ENCODE measurements around the gene B4GALNT4. TPM values are rescaled to one million over a fixed set of nuclear protein-coding genes. Genes with fewer than 3 reads are reported as not detected.

Gene B4GALNT4
- total and polyA plus RNA-seq, 2 of the 8 experiments (the other 6 are each of a cell fraction or from before 2014, with no cell fraction given) = 40.9 to 76.3 TPM

Other genes starting within 250 kb of the B4GALNT4 start
- not detected in 2 replicates for gene SCGB1C1, start 176.4 kb upstream of the B4GALNT4 start, total RNA-seq (2021; fragmentation: NEBNext Ultra II Directional; extraction: Animal tissue kit (Norgen Biotek cat#: 25700))
- not detected in 2 replicates for gene SCGB1C1, start 176.4 kb upstream of the B4GALNT4 start, polyA plus RNA-seq (2011; rRNA removed)
- gene BET1L, start 162.1 kb upstream of the B4GALNT4 start, total RNA-seq (2021; fragmentation: NEBNext Ultra II Directional; extraction: Animal tissue kit (Norgen Biotek cat#: 25700)) = 37.9 and 40.2 TPM in 2 replicates
- gene BET1L, start 162.1 kb upstream of the B4GALNT4 start, polyA plus RNA-seq (2011; rRNA removed) = 61.9 and 71.1 TPM in 2 replicates
- 67.0 and 76.7 TPM in 2 replicates for gene RIC8A, start 161.8 kb upstream of the B4GALNT4 start, total RNA-seq (2021; fragmentation: NEBNext Ultra II Directional; extraction: Animal tissue kit (Norgen Biotek cat#: 25700))
- gene RIC8A, start 161.8 kb upstream of the B4GALNT4 start, polyA plus RNA-seq (2011; rRNA removed) = 105 and 123 TPM in 2 replicates
- 14.3 and 14.6 TPM in 2 replicates for gene SIRT3, start 133.2 kb upstream of the B4GALNT4 start, total RNA-seq (2021; fragmentation: NEBNext Ultra II Directional; extraction: Animal tissue kit (Norgen Biotek cat#: 25700))
- gene SIRT3, start 133.2 kb upstream of the B4GALNT4 start, polyA plus RNA-seq (2011; rRNA removed) = 21.6 and 25.5 TPM in 2 replicates
- 136 and 141 TPM in 2 replicates for gene PSMD13, start 132.5 kb upstream of the B4GALNT4 start, total RNA-seq (2021; fragmentation: NEBNext Ultra II Directional; extraction: Animal tissue kit (Norgen Biotek cat#: 25700))
- gene PSMD13, start 132.5 kb upstream of the B4GALNT4 start, polyA plus RNA-seq (2011; rRNA removed) = 121 and 130 TPM in 2 replicates
- gene NLRP6, start 91.1 kb upstream of the B4GALNT4 start, total RNA-seq (2021; fragmentation: NEBNext Ultra II Directional; extraction: Animal tissue kit (Norgen Biotek cat#: 25700)) = not detected in 2 replicates
- 0.06 TPM in 1 of 2 replicates, not detected in the other for gene NLRP6, start 91.1 kb upstream of the B4GALNT4 start, polyA plus RNA-seq (2011; rRNA removed)
- gene PGGHG, start 80.4 kb upstream of the B4GALNT4 start, total RNA-seq (2021; fragmentation: NEBNext Ultra II Directional; extraction: Animal tissue kit (Norgen Biotek cat#: 25700)) = 52.9 and 60.7 TPM in 2 replicates
- gene PGGHG, start 80.4 kb upstream of the B4GALNT4 start, polyA plus RNA-seq (2011; rRNA removed) = 34.8 and 61.4 TPM in 2 replicates
- gene IFITM5, start 70.0 kb upstream of the B4GALNT4 start, total RNA-seq (2021; fragmentation: NEBNext Ultra II Directional; extraction: Animal tissue kit (Norgen Biotek cat#: 25700)) = not detected in 2 replicates
- 0.50 TPM in 1 of 2 replicates, not detected in the other for gene IFITM5, start 70.0 kb upstream of the B4GALNT4 start, polyA plus RNA-seq (2011; rRNA removed)
- 363 and 399 TPM in 2 replicates for gene IFITM2, start 61.7 kb upstream of the B4GALNT4 start, total RNA-seq (2021; fragmentation: NEBNext Ultra II Directional; extraction: Animal tissue kit (Norgen Biotek cat#: 25700))
- 764 and 902 TPM in 2 replicates for gene IFITM2, start 61.7 kb upstream of the B4GALNT4 start, polyA plus RNA-seq (2011; rRNA removed)
- 394 and 417 TPM in 2 replicates for gene IFITM1, start 55.5 kb upstream of the B4GALNT4 start, total RNA-seq (2021; fragmentation: NEBNext Ultra II Directional; extraction: Animal tissue kit (Norgen Biotek cat#: 25700))
- gene IFITM1, start 55.5 kb upstream of the B4GALNT4 start, polyA plus RNA-seq (2011; rRNA removed) = 1,464 and 1,887 TPM in 2 replicates
- 230 and 238 TPM in 2 replicates for gene IFITM3, start 48.6 kb upstream of the B4GALNT4 start, total RNA-seq (2021; fragmentation: NEBNext Ultra II Directional; extraction: Animal tissue kit (Norgen Biotek cat#: 25700))
- 666 and 779 TPM in 2 replicates for gene IFITM3, start 48.6 kb upstream of the B4GALNT4 start, polyA plus RNA-seq (2011; rRNA removed)
- 28.5 and 28.7 TPM in 2 replicates for gene PKP3, start 24.7 kb downstream of the B4GALNT4 start, total RNA-seq (2021; fragmentation: NEBNext Ultra II Directional; extraction: Animal tissue kit (Norgen Biotek cat#: 25700))
- 16.7 and 28.0 TPM in 2 replicates for gene PKP3, start 24.7 kb downstream of the B4GALNT4 start, polyA plus RNA-seq (2011; rRNA removed)
- gene SIGIRR, start 45.5 kb downstream of the B4GALNT4 start, total RNA-seq (2021; fragmentation: NEBNext Ultra II Directional; extraction: Animal tissue kit (Norgen Biotek cat#: 25700)) = 66.3 and 68.9 TPM in 2 replicates
- gene SIGIRR, start 45.5 kb downstream of the B4GALNT4 start, polyA plus RNA-seq (2011; rRNA removed) = 55.2 and 94.2 TPM in 2 replicates
- 18.0 and 20.0 TPM in 2 replicates for gene ANO9, start 72.5 kb downstream of the B4GALNT4 start, total RNA-seq (2021; fragmentation: NEBNext Ultra II Directional; extraction: Animal tissue kit (Norgen Biotek cat#: 25700))
- gene ANO9, start 72.5 kb downstream of the B4GALNT4 start, polyA plus RNA-seq (2011; rRNA removed) = 20.7 and 24.6 TPM in 2 replicates
- 48.7 and 52.4 TPM in 2 replicates for gene PTDSS2, start 80.8 kb downstream of the B4GALNT4 start, total RNA-seq (2021; fragmentation: NEBNext Ultra II Directional; extraction: Animal tissue kit (Norgen Biotek cat#: 25700))
- 68.2 and 108 TPM in 2 replicates for gene PTDSS2, start 80.8 kb downstream of the B4GALNT4 start, polyA plus RNA-seq (2011; rRNA removed)
- gene RNH1, start 137.7 kb downstream of the B4GALNT4 start, total RNA-seq (2021; fragmentation: NEBNext Ultra II Directional; extraction: Animal tissue kit (Norgen Biotek cat#: 25700)) = 49.8 and 53.4 TPM in 2 replicates
- 48.7 and 86.4 TPM in 2 replicates for gene RNH1, start 137.7 kb downstream of the B4GALNT4 start, polyA plus RNA-seq (2011; rRNA removed)
- 54.7 and 60.9 TPM in 2 replicates for gene HRAS, start 166.1 kb downstream of the B4GALNT4 start, total RNA-seq (2021; fragmentation: NEBNext Ultra II Directional; extraction: Animal tissue kit (Norgen Biotek cat#: 25700))
- gene HRAS, start 166.1 kb downstream of the B4GALNT4 start, polyA plus RNA-seq (2011; rRNA removed) = 44.3 and 63.4 TPM in 2 replicates
- gene LRRC56, start 168.0 kb downstream of the B4GALNT4 start, total RNA-seq (2021; fragmentation: NEBNext Ultra II Directional; extraction: Animal tissue kit (Norgen Biotek cat#: 25700)) = 1.9 and 2.1 TPM in 2 replicates
- 0.94 and 1.6 TPM in 2 replicates for gene LRRC56, start 168.0 kb downstream of the B4GALNT4 start, polyA plus RNA-seq (2011; rRNA removed)
- gene LMNTD2, start 191.2 kb downstream of the B4GALNT4 start, total RNA-seq (2021; fragmentation: NEBNext Ultra II Directional; extraction: Animal tissue kit (Norgen Biotek cat#: 25700)) = 2.6 and 3.1 TPM in 2 replicates
- 1.6 and 3.6 TPM in 2 replicates for gene LMNTD2, start 191.2 kb downstream of the B4GALNT4 start, polyA plus RNA-seq (2011; rRNA removed)
- gene RASSF7, start 191.5 kb downstream of the B4GALNT4 start, total RNA-seq (2021; fragmentation: NEBNext Ultra II Directional; extraction: Animal tissue kit (Norgen Biotek cat#: 25700)) = 20.6 and 22.3 TPM in 2 replicates
- gene RASSF7, start 191.5 kb downstream of the B4GALNT4 start, polyA plus RNA-seq (2011; rRNA removed) = 43.9 and 60.6 TPM in 2 replicates
- gene PHRF1, start 207.0 kb downstream of the B4GALNT4 start, total RNA-seq (2021; fragmentation: NEBNext Ultra II Directional; extraction: Animal tissue kit (Norgen Biotek cat#: 25700)) = 37.3 and 39.8 TPM in 2 replicates
- gene PHRF1, start 207.0 kb downstream of the B4GALNT4 start, polyA plus RNA-seq (2011; rRNA removed) = 13.4 and 21.8 TPM in 2 replicates
- 9.4 and 9.6 TPM in 2 replicates for gene IRF7, start 246.5 kb downstream of the B4GALNT4 start, total RNA-seq (2021; fragmentation: NEBNext Ultra II Directional; extraction: Animal tissue kit (Norgen Biotek cat#: 25700))
- 9.1 and 12.8 TPM in 2 replicates for gene IRF7, start 246.5 kb downstream of the B4GALNT4 start, polyA plus RNA-seq (2011; rRNA removed)

All from H1 (cell line).